ENCODE measurements around the gene SIGMAR1. TPM values are rescaled to one million over a fixed set of nuclear protein-coding genes. Genes with fewer than 3 reads are reported as not detected.

SIGMAR1 gene
- polyA plus RNA-seq, 4 donors, result 46.1 to 58.9 (median 49.3) TPM

Other genes with a start within 250 kb of the SIGMAR1 start
- gene FAM219A, start 179.2 kb downstream of the SIGMAR1 start, polyA plus RNA-seq (ENCODE audit: insufficient read length in 4 of 4), result 10 to 100 TPM; 11.9 to 13.9 (median 12.5) TPM
- gene DNAI1, start 179.0 kb downstream of the SIGMAR1 start, polyA plus RNA-seq (ENCODE audit: insufficient read length in 4 of 4), result 1 to 10 TPM in 3 of 4 donors, under 1 TPM in 1; 0.15 to 3.2 (median 2.0) TPM
- gene ENHO, start 114.8 kb downstream of the SIGMAR1 start, polyA plus RNA-seq (ENCODE audit: insufficient read length in 4 of 4), result 1 to 10 TPM in 3 of 4 donors, under 1 TPM in 1; 0.82 to 3.6 (median 1.7) TPM
- 10 to 100 TPM; 31.8 to 90.7 (median 49.3) TPM for gene CNTFR, start 48.1 kb downstream of the SIGMAR1 start, polyA plus RNA-seq (ENCODE audit: insufficient read length in 4 of 4)
- 10 to 100 TPM; 13.1 to 30.3 (median 26.7) TPM for gene RPP25L, start 25.7 kb downstream of the SIGMAR1 start, polyA plus RNA-seq (ENCODE audit: insufficient read length in 4 of 4)
- gene DCTN3, start 17.3 kb downstream of the SIGMAR1 start, polyA plus RNA-seq (ENCODE audit: insufficient read length in 4 of 4), result 100 to 1,000 TPM in 1 of 4 donors, 10 to 100 TPM in 3; 86.6 to 102 (median 94.2) TPM
- gene ARID3C, start 8.7 kb downstream of the SIGMAR1 start, polyA plus RNA-seq (ENCODE audit: insufficient read length in 4 of 4), result under 1 TPM in 3 of 4 donors, not detected in 1; 0.11 to 0.22 (median 0.17) TPM
- 10 to 100 TPM; 58.9 to 81.5 (median 66.0) TPM for gene GALT, start 8.9 kb upstream of the SIGMAR1 start, polyA plus RNA-seq (ENCODE audit: insufficient read length in 4 of 4)
- 100 to 1,000 TPM in 1 of 4 donors, 10 to 100 TPM in 3; 50.0 to 138 (median 66.6) TPM for gene IL11RA, start 14.4 kb upstream of the SIGMAR1 start, polyA plus RNA-seq (ENCODE audit: insufficient read length in 4 of 4)
- gene CCL27, start 24.9 kb upstream of the SIGMAR1 start, polyA plus RNA-seq (ENCODE audit: insufficient read length in 4 of 4), result 1 to 10 TPM in 1 of 4 donors, under 1 TPM in 3; 0.59 to 1.1 (median 0.76) TPM
- gene CCL19, start 53.5 kb upstream of the SIGMAR1 start, polyA plus RNA-seq (ENCODE audit: insufficient read length in 4 of 4), result under 1 TPM in 2 of 4 donors, not detected in 2; 0.38 to 0.57 TPM
- 10 to 100 TPM in 3 of 4 donors, 1 to 10 TPM in 1; 8.0 to 28.2 (median 16.8) TPM for gene CCL21, start 72.3 kb upstream of the SIGMAR1 start, polyA plus RNA-seq (ENCODE audit: insufficient read length in 4 of 4)

Data from left renal pelvis (tissue), 4 donors.